ENCODE data around the gene TBK1.

TBK1 gene

DNA sequence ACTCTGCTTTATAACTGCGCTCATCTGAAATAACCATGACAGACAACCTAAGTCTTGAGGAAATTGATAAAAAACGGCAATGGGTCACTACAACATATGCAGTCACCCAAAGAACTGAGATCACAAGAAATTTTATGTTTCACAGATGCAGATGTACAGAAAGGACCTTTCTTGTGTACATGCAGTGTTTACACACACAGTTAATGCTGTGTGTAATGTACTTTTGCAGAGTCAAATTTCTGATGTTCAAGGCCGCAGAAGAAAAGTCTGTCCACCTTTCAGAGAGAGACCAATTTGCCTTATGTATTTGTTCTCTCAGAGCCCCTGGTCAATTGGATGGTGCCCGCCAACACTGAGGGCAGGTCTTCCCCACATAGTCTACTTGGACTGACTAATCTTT is 23.0 kb upstream of the TBK1 start:
- DNase-seq, result no peak
- Histone ChIP-seq H3K36me3 (peaks cover 95% of the 10 kb centered on the region), H3K27me3 (ENCODE audit: insufficient read depth, low read depth, severe bottlenecking) (no peaks in the 10 kb centered on the region), H3K9me3 (ENCODE audit: severe bottlenecking) (no peaks in the 10 kb centered on the region), H3K4me3 (ENCODE audit: low read depth, low read length) (no peak overlapping the region), H3K27ac (no peak overlapping the region)
- TF ChIP-seq, protein P1, sequence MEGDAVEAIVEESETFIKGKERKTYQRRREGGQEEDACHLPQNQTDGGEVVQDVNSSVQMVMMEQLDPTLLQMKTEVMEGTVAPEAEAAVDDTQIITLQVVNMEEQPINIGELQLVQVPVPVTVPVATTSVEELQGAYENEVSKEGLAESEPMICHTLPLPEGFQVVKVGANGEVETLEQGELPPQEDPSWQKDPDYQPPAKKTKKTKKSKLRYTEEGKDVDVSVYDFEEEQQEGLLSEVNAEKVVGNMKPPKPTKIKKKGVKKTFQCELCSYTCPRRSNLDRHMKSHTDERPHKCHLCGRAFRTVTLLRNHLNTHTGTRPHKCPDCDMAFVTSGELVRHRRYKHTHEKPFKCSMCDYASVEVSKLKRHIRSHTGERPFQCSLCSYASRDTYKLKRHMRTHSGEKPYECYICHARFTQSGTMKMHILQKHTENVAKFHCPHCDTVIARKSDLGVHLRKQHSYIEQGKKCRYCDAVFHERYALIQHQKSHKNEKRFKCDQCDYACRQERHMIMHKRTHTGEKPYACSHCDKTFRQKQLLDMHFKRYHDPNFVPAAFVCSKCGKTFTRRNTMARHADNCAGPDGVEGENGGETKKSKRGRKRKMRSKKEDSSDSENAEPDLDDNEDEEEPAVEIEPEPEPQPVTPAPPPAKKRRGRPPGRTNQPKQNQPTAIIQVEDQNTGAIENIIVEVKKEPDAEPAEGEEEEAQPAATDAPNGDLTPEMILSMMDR (IDR thresholded peaks at IDR 0.05; ENCODE audit: low read depth, low read length), result no peak

- TF ChIP-seq, protein P1 (IDR thresholded peaks at IDR 0.05; ENCODE audit: low read depth, low read length), result no peak
- no peaks in the 10 kb centered on the region for H3K9me3 ChIP-seq (ENCODE audit: severe bottlenecking)
- no peaks in the 10 kb centered on the region for H3K27me3 ChIP-seq (ENCODE audit: insufficient read depth, low read depth, severe bottlenecking)
- H3K36me3 ChIP-seq, result peaks cover 95% of the 10 kb centered on the region
- no peak for DNase-seq
- H3K4me3 ChIP-seq (ENCODE audit: low read depth, low read length), result no peak overlapping the region
- no peak overlapping the region for H3K27ac ChIP-seq
These were observed 21.0 kb upstream of the TBK1 start for GRCh38 chr12:64430886-64431285.

- H3K36me3 ChIP-seq, result peaks cover 98% of the 10 kb centered on the region
- no peaks in the 10 kb centered on the region for H3K27me3 ChIP-seq (ENCODE audit: insufficient read depth, low read depth, severe bottlenecking)
- H3K4me3 ChIP-seq (ENCODE audit: low read depth, low read length), result no peak overlapping the region
- H3K9me3 ChIP-seq (ENCODE audit: severe bottlenecking), result no peaks in the 10 kb centered on the region
- TF ChIP-seq, protein P1 (IDR thresholded peaks at IDR 0.05; ENCODE audit: low read depth, low read length), result no peak
- no peak for DNase-seq
- H3K27ac ChIP-seq, result no peak overlapping the region
These were observed 20.1 kb upstream of the TBK1 start for GRCh38 chr12:64431791-64432190.

DNA sequence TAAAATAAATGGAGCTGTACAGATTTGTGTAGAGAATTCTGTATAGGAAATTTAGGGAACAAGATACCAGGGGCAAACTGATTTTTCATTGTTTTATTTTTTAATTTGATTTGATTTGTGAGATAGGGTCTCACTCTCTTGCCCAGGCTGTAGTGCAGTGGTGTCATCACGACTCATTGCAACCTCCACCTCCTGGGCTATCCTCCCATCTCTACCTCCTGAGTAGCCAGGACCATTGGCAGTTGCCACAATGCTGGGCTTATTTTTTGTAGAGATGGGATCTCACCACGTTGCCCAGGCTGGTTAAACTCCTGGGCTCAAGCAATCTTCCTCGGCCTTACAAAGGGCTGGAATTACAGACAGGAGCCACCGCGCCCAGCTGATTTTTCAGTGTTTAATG is 18.0 kb upstream of the TBK1 start:
- Histone ChIP-seq H3K27me3 (ENCODE audit: insufficient read depth, low read depth, severe bottlenecking) (no peaks in the 10 kb centered on the region), H3K27ac (no peak overlapping the region), H3K36me3 (peaks cover 100% of the 10 kb centered on the region), H3K4me3 (ENCODE audit: low read depth, low read length) (no peak overlapping the region), H3K9me3 (ENCODE audit: severe bottlenecking) (no peaks in the 10 kb centered on the region)
- DNase-seq, result no peak
- TF ChIP-seq, protein P1 (IDR thresholded peaks at IDR 0.05; ENCODE audit: low read depth, low read length), result no peak

DNA sequence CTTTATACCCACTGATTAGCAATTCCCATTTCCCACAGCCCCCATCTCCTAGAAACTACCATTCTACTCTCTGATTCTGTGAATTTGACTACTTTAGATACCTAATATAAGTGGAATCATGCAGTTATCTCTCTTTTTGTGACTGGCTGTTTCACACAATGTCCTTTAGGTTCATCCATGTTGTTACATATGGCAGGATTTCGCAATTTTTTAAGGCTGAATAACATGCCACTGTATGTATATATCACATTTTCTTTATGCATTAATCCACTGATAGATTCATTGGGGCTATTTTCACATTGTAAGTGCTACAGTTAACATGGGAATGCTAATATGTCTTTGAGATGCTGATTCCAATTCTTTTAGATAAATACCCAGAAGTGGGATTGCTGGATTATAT is 11.8 kb upstream of the TBK1 start:
- Histone ChIP-seq H3K4me3 (ENCODE audit: low read depth, low read length) (no peak overlapping the region), H3K9me3 (ENCODE audit: severe bottlenecking) (no peaks in the 10 kb centered on the region), H3K36me3 (peaks cover 90% of the 10 kb centered on the region), H3K27me3 (ENCODE audit: insufficient read depth, low read depth, severe bottlenecking) (no peaks in the 10 kb centered on the region), H3K27ac (no peak overlapping the region)
- no peak for DNase-seq
- TF ChIP-seq, protein P1 (IDR thresholded peaks at IDR 0.05; ENCODE audit: low read depth, low read length), result no peak

- H3K4me3 ChIP-seq (ENCODE audit: low read depth, low read length), result no peak overlapping the region
- H3K27ac ChIP-seq, result no peak overlapping the region
- peaks cover 65% of the 10 kb centered on the region for H3K36me3 ChIP-seq
- TF ChIP-seq, protein P1 (IDR thresholded peaks at IDR 0.05; ENCODE audit: low read depth, low read length), result no peak
- no peaks in the 10 kb centered on the region for H3K9me3 ChIP-seq (ENCODE audit: severe bottlenecking)
- H3K27me3 ChIP-seq (ENCODE audit: insufficient read depth, low read depth, severe bottlenecking), result no peaks in the 10 kb centered on the region
- DNase-seq, result no peak
These were observed 6.4 kb upstream of the TBK1 start for GRCh38 chr12:64445490-64445889.

Measured in WERI-Rb-1 (cell line).